SKM-1 treated with dmso at 0.1 percent for 144 hours (cell line): ENCODE results near the gene LYST.
"Not testable (repeated sequence)": the region's sequence is repeated elsewhere in the genome, so short reads cannot be mapped to it uniquely, and the experiment has no call there.

Source experiments
- DNase-seq: peaks from one replicate; lab custom pipeline; 2025; ENCODE audit not compliant: unreplicated experiment; lab: John Stamatoyannopoulos, UW

The LYST gene

DNA sequence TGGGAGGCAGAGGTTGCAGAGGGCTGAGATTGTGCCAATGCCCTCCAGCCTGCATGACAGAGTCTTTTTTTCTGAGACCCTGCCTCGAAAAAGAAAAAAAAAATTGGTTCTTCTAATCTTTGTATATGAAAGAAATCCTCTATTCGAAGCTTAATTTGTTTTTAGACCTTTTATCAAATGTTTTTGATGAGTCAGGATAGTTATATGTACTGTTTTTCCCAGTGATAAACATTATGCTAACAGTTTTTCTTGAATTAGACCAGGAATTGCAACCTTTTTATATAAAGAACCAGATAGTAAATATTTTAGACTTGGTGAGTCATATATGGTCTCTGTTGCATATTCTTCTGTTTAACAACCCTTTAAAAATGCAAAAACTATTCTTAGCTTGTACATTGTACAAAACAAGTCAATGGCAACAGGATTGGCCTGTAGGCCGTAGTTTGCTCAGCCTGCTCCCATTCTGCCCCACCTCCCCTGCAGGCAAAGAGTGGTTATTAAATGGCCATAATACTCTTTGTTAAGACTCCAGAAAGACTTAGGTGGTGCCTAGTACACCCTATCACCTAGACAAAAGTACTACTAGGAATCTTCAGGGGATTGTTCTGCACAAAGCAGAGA lies 45.2 kb downstream of the LYST start:
- DNase-seq: no peak

- no peak for DNase-seq
Observed at GRCh38 chr1:235820061-235820460, 46.6 kb downstream of the LYST start.

DNA sequence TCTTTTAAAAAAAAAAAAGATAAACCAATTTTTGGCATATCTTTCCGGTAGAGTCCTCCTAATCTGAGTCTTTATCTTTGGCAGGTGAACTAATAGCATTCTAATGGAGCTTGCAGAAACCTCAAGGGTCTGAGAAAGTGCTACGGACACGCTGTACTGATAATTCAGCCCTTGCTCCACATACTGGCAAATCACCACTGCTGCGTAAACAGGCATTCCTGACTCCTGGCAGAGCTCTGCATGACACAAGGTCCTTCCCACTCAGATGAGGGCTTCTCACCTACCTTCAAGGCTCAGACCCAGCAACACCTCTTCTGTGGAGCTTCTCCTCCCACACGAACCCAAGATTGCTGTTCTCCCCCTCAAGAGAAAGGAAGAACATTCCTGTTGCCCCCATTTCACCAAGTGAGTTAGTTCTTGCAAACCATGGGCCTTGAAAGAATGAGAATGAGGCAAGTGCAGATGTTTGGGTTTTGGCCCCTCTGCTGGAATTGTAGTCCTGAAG lies 48.0 kb downstream of the LYST start:
- DNase-seq: no peak

DNA sequence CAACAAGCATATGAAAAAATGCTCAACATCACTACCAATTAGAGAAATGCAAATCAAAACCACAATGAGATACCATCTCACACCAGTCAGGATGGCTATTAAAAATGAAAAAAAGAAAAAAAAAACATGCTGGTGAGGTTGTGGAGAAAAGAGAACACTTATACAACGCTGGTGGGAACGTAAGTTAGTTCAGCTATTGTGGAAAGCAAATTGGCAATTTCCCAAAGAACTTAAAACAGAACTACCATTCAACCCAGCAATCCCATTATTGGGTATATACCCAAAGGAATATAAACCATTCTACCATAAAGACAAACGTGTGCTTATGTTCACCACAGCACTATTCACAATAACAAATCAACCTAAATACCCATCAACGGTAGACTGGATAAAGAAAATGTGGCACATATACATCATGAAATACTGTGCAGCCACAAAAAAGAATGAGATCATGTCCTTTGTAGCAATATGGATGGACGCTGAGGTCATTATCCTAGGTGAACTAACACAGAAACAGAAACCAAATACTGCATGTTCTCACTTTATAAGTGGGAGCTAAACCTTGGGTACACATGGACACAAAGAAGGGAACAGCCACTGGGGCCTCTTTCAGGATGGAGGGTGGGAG lies 49.5 kb downstream of the LYST start:
- DNase-seq: no peak

- DNase-seq: no peak
Observed at GRCh38 chr1:235809688-235810397, 56.9 kb downstream of the LYST start.

- DNase-seq: no peak
Observed at GRCh38 chr1:235808223-235808622, 58.5 kb downstream of the LYST start.

- no peak for DNase-seq
Observed at GRCh38 chr1:235806123-235806522, 60.6 kb downstream of the LYST start.

GRCh38 chr1:235802573-235803346 lies 63.9 kb downstream of the LYST start:
- DNase-seq: no peak

DNA sequence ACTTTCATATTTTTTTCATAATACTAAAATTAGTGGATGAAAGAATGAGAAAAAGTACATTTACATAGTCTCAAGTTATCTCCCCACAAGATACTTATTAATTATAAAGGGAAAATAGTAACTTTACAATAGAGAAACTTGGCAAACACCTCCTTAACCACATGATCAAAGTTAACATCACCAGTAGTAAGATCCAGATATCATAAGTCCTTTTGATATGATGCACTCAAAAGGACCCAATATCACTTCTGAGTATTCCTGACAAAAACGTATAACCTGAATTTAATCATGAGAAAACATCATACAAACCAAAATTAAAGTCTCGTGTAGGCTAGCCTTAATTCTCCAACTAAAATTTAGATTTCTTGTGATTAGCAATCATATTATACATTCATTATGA lies 67.4 kb downstream of the LYST start:
- no peak for DNase-seq

DNA sequence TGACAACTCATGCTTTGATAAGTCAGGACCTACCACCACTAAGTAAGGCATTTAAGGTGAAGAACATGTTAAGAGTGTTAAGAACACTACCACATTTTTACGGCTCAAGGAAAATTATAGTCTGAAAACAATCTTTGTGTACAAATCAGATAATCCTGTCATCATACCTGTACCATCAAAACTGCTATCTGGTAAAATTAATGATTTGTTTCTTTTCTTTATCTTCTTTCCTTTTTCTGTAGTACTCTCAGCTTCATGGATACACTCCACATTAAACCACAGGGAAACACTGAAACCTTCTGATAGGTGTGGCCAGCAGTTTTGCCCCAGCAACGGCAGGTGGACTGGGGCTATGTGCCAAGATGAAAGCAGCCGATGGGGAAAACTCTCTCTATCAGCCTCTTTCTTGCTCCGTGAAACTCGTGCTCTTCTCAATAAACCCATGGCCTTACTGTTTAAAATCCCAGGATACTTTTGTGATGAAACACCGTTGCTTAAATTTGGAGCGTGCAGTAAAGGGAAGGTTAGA lies 75.1 kb downstream of the LYST start:
- no peak for DNase-seq

GRCh38 chr1:235790123-235790522 lies 76.6 kb downstream of the LYST start:
- no peak for DNase-seq

GRCh38 chr1:235786227-235786898 lies 80.3 kb downstream of the LYST start:
- not testable (repeated sequence) for DNase-seq

GRCh38 chr1:235784950-235785349 lies 81.8 kb downstream of the LYST start:
- DNase-seq: no peak

GRCh38 chr1:235783148-235783776 lies 83.4 kb downstream of the LYST start:
- DNase-seq: no peak

DNA sequence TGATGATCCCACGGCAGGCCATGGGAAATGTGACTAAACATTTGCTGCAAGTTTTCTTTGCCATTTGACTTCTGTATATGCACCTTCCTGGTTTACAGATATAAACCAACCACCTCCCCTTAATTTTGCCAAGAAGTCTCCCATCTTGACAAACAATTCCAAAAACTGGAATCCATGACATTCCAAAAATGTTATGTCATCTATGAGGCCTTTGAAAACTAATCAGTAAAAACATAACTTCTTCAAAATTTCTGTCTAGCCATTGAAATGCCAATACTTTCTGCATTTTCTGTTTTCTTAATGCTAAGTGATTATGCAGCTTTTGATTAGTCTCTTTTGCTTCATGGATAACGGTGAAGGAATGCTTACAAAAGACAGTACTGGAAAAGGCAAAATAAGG lies 84.1 kb downstream of the LYST start:
- DNase-seq: no peak

GRCh38 chr1:235781807-235782206 lies 84.9 kb downstream of the LYST start:
- no peak for DNase-seq

DNA sequence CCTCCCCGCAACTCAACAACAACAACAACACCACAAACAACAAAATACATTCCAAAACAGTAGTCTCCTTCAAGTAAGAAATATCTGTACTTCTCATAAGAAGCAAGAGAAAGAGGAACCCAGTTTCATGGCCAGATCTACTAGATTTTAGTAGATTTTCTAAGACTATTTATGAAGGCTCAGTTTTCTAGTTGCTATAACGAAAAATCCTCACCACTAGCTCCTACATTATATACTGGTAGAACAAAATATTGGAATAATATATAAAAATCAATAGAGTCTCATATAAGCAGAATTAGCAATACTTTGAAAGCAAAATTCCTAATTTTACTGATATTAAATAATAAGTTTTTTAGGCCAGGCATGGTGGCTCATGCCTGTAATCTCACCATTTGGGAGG lies 86.9 kb downstream of the LYST start:
- DNase-seq: no peak

DNA sequence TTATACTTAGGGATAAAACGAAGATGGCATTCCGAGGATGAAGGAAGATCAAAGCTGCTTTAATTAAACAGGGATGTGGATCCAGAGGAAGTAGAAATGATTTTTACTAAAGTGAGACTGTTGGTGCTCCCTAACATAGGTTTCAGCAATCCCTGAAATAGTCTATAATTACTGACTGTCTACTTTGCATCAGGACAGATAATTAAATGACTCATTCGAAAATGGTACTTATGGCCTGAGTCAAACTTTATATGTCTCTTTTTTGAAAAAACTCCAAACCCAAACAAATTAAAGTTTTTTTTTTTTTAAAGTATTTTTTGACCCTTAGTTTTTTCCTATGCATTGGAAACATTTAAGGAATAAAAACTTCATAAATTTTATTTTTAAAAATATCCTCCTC lies 90.3 kb downstream of the LYST start:
- DNase-seq: no peak

GRCh38 chr1:235775246-235775860 lies 91.4 kb downstream of the LYST start:
- DNase-seq: no peak

DNA sequence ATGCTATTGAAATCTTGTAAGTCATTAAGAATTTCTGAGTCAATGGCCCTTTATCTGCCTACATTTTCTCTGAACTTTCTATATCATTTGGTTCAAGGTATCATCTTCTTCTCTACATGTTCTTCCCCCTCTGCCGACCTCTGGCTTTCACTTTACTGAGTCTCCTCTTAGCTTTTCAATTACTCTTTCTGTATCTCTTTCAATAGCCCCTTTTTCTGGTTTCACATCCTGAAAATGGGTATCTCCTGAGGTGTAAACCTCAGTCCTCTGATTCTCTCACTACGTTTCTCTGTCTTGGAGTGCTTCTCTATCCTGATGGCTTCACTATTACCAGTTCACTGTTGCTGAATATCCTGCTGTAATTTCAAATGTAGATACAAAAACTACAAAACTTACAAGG lies 98.9 kb downstream of the LYST start:
- no peak for DNase-seq
